Measurements from ENCODE around the gene BUB1B. TPM values are rescaled to one million over a fixed set of nuclear protein-coding genes. Genes with fewer than 3 reads are reported as not detected.

Gene BUB1B
- total RNA-seq, 2 donors from 2014 or later, result 2.5 to 8.2 TPM

DNA sequence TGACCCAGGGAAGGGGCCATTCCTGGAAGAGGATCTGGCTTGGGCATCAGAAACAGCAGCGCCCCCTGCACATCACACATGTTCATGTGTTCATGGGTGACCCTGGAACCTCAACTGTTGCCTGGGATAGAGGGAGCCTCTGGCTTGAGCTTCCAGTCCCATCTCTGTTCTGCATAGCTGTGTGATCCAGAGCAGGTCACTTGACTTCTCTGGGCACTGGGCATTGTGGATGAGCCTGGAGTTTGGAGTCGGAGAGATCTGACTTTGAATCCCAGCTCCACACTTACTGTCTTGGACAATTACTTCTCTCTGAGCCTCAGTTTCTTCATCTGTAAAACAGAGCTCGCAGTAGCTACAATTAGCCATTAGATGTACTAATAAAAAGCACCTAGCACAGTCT is 93.6 kb downstream of the BUB1B start:
- H3K27me3 ChIP-seq (replicated peaks; ENCODE audit: insufficient read depth), result no peaks in the 10 kb centered on the region
- no peaks in the 10 kb centered on the region for H3K9me3 ChIP-seq
- no peak overlapping the region for H3K4me3 ChIP-seq
- 98% methylated on average over 3 of the region's 3 CpGs for WGBS
- H3K27ac ChIP-seq, result no peak overlapping the region
- TF ChIP-seq, protein P1, sequence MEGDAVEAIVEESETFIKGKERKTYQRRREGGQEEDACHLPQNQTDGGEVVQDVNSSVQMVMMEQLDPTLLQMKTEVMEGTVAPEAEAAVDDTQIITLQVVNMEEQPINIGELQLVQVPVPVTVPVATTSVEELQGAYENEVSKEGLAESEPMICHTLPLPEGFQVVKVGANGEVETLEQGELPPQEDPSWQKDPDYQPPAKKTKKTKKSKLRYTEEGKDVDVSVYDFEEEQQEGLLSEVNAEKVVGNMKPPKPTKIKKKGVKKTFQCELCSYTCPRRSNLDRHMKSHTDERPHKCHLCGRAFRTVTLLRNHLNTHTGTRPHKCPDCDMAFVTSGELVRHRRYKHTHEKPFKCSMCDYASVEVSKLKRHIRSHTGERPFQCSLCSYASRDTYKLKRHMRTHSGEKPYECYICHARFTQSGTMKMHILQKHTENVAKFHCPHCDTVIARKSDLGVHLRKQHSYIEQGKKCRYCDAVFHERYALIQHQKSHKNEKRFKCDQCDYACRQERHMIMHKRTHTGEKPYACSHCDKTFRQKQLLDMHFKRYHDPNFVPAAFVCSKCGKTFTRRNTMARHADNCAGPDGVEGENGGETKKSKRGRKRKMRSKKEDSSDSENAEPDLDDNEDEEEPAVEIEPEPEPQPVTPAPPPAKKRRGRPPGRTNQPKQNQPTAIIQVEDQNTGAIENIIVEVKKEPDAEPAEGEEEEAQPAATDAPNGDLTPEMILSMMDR (IDR thresholded peaks at IDR 0.05), result no peak
- TF ChIP-seq POLR2A (IDR thresholded peaks at IDR 0.05) (no peak), POLR2AphosphoS5 (IDR thresholded peaks at IDR 0.05) (no peak)
- H3K4me1 ChIP-seq (replicated peaks), result peaks cover 6% of the 10 kb centered on the region
- H3K36me3 ChIP-seq, result no peaks in the 10 kb centered on the region
- intact Hi-C loops (cut with DNase I), result no loop called here
- DNase-seq (ENCODE audit: low spot score), result no peak

DNA sequence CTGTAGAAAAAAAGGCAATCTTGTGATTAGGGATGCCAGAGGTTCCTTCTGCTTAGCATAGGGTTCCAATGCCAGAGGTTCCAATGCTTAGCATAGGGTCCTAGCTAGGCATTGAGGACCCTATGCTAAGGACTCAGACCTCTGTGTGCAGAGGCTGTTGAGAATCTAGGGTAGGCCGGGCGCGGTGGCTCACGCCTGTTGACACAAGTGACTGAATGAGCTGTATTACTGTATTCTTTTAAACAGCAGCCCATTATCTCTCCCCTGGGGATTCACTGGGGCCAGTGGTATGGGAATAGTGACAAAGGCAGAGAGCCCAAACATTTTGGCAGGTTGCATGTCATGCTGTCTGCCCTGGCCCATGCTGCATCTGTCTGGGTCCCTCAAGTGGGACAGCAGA is 94.2 kb downstream of the BUB1B start:
- intact Hi-C loops (cut with DNase I), result no loop called here
- H3K27ac ChIP-seq, result no peak overlapping the region
- H3K36me3 ChIP-seq, result no peaks in the 10 kb centered on the region
- H3K27me3 ChIP-seq (replicated peaks; ENCODE audit: insufficient read depth), result no peaks in the 10 kb centered on the region
- H3K4me1 ChIP-seq (replicated peaks), result peaks cover 3% of the 10 kb centered on the region
- TF ChIP-seq POLR2AphosphoS5 (IDR thresholded peaks at IDR 0.05) (no peak), POLR2A (IDR thresholded peaks at IDR 0.05) (no peak)
- DNase-seq (ENCODE audit: low spot score), result no peak
- 94% methylated on average over 4 of the region's 4 CpGs for WGBS
- no peak overlapping the region for H3K4me3 ChIP-seq
- H3K9me3 ChIP-seq, result no peaks in the 10 kb centered on the region

DNA sequence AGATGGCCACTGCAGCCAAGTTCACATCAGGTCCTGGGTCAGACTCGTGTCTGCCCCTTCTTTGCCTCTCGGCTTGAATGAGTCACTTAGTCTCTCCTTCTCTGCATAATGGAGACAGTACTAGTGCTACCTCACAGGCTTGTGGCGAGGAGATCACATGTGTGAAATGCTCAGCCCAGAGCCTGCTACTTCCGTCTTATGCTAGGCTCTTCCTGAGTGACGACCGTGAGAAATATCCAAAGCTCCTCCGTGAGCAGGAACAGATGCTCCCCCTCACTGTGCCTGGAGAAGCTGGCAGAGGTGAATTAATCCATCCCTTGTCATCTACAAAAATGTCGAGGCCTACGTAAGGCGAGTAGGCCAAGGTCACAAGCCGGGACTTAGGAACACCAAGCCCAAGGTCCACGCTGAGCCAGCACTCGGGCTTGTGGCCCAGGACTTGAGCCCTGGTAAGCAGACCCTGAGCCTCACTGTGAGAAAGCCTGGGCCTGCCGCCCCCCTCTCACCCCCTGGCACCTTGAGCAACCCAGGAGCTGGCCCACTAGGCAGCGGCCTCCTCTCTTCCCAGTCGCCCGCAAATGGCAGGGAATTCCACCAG is 95.9 kb downstream of the BUB1B start:
- DNase-seq (ENCODE audit: low spot score), result no peak
- Histone ChIP-seq H3K9me3 (no peaks in the 10 kb centered on the region), H3K4me3 (no peak overlapping the region), H3K27ac (no peak overlapping the region), H3K4me1 (replicated peaks) (peaks cover 3% of the 10 kb centered on the region), H3K27me3 (replicated peaks; ENCODE audit: insufficient read depth) (no peaks in the 10 kb centered on the region), H3K36me3 (no peaks in the 10 kb centered on the region)
- no peak for TF ChIP-seq POLR2AphosphoS5 (IDR thresholded peaks at IDR 0.05)
- TF ChIP-seq POLR2A (IDR thresholded peaks at IDR 0.05), result no peak
- TF ChIP-seq, protein P1 (IDR thresholded peaks at IDR 0.05), result no peak
- intact Hi-C loops (cut with DNase I), result no loop called here
- 94% methylated on average over 17 of the region's 17 CpGs for WGBS

DNA sequence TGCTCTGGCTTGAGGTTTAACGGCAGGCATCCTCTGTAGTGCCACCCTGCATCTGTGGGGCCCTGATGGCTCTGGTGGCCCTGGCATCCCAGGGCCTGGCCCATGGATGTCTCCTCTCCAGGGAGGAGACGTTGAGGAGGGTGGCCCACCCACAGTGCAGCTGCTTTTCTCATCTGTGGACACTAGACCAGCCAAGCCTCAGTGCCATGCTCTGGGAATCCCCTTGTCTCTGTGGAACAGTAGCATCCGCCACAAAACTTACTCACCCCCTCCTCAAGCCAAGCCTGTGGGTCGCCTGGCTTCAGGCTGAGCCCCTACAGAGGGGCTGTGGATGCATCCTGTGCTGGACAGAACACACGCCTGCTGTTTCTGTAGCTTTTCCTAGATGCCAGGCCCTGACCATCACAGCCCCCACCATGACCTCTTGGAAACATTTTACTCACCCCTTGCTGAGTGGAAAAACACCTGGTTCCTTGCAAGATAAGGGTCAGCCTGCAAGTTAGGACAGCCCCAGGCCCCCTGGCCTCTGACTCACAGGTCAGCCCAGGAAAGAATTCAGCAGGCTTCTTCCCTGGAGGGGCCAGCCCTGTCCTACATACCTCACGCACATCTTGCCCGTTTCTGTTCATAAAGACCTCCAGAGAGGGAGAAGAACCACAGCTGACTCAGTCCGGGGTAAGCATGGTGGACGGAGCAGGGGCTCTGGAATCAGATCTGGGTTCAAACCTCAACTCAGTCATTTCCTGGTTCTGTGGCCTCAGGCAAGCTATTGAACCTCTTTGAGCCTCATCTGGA is 97.0 kb downstream of the BUB1B start:
- H3K4me1 ChIP-seq (replicated peaks), result peaks cover 3% of the 10 kb centered on the region
- no peaks in the 10 kb centered on the region for H3K9me3 ChIP-seq
- TF ChIP-seq, protein P1 (IDR thresholded peaks at IDR 0.05), result no peak
- no peak for TF ChIP-seq POLR2AphosphoS5 (IDR thresholded peaks at IDR 0.05)
- no peak for TF ChIP-seq POLR2A (IDR thresholded peaks at IDR 0.05)
- no peak for DNase-seq (ENCODE audit: low spot score)
- 87% methylated on average over 9 of the region's 9 CpGs for WGBS
- H3K27ac ChIP-seq, result no peak overlapping the region
- intact Hi-C loops (cut with DNase I), result no loop called here
- no peak overlapping the region for H3K4me3 ChIP-seq
- no peaks in the 10 kb centered on the region for H3K36me3 ChIP-seq
- H3K27me3 ChIP-seq (replicated peaks; ENCODE audit: insufficient read depth), result no peaks in the 10 kb centered on the region

DNA sequence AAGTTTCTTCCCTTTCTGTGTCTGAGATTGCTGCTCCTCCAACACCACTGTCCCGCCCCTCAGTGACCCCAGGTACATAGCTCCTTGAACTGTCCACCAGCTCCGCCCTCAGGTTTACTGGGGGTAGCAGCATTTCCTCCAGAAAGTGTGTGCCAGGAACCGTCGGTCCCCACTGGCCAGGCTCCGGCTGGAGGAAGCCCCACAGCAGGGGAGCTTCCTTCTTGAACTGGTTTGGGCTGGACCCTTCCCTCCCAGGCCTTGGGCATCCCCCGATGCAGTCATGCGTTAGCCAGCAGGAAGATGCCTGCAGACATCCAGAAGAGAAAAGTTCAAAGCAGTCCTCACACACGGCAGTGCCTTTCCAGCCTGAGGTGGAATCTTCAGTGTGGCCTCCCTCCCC is 97.7 kb downstream of the BUB1B start:
- H3K36me3 ChIP-seq, result no peaks in the 10 kb centered on the region
- no peaks in the 10 kb centered on the region for H3K9me3 ChIP-seq
- peaks cover 3% of the 10 kb centered on the region for H3K4me1 ChIP-seq (replicated peaks)
- DNase-seq (ENCODE audit: low spot score), result no peak
- no peaks in the 10 kb centered on the region for H3K27me3 ChIP-seq (replicated peaks; ENCODE audit: insufficient read depth)
- 74% methylated on average over 8 of the region's 8 CpGs for WGBS
- intact Hi-C loops (cut with DNase I), result no loop called here
- TF ChIP-seq POLR2AphosphoS5 (IDR thresholded peaks at IDR 0.05), result no peak
- no peak for TF ChIP-seq POLR2A (IDR thresholded peaks at IDR 0.05)
- TF ChIP-seq, protein P1 (IDR thresholded peaks at IDR 0.05), result no peak
- no peak overlapping the region for H3K27ac ChIP-seq
- H3K4me3 ChIP-seq, result no peak overlapping the region

Measured in prostate gland (tissue), 2 donors.